ENCODE measurements around the gene CSRNP2. TPM values are rescaled to one million over a fixed set of nuclear protein-coding genes. Genes with fewer than 3 reads are reported as not detected.
A peak's percentile ranks its signal among the peaks of the same experiment; 100 is the strongest.

CSRNP2 gene
- total and polyA plus RNA-seq, 2 donors (not counting 3 experiments of a cell fraction or from before 2014, with no cell fraction given): 24.2 to 49.7 TPM

DNA sequence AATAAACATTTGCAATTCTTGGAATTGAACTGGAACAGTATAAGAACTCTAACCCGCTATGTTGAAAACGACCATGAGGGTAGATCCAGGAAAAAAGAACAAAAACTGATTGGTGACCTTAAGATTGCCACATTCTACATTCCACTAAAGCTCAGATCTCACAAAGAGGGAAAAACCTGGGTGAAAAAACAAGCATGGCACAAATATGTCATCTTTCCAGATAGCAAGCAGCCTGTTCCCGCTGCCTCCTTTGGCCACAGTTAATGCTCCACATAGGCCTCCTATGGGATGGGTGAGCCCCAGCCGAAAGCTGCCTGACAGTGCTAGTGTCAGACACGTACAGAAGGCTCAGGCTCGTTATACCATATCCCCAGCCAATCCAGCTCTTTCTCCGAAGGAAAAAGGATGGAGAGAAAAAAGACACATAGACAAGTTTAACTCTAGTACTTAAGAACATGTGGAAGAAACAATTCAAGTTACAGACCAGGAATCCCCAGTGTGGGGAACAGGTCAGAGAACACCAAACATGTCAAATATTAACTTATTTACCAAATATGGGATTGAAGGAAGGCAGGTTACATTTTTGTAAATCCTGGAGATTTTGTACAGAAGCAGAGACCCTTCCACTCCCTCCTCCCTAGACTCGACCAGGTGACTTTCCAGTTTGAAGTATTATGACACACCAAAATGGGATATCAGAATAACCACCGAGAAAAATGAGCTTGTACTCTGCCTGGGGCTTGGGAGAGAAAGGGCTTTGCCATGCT, 20.6 kb downstream of the CSRNP2 start:
- FAIRE-seq (no peak), DNase-seq (ENCODE audit: low read depth, low spot score) (no peak)
- no TSS peak for BruUV-seq (replicated peaks)
- peaks cover 26 to 42% of the 10 kb centered on the region in 2 experiments for H3K36me3 ChIP-seq (ENCODE audit: control insufficient read depth in 2 of 2, extremely low read depth in 1 of 2, insufficient read depth in 2 of 2, low read length in 2 of 2)
- intact Hi-C loops (cut with micrococcal nuclease): no loop called here
- no peak overlapping the region for H3K9ac ChIP-seq (replicated peaks; ENCODE audit: extremely low read depth, insufficient read depth, low read length)
- dilution Hi-C loops (cut with MboI; ENCODE audit: extremely low pct_ligation_motif_present, low sequenced_read_pairs): no loop called here
- H3K4me1 ChIP-seq (ENCODE audit: control insufficient read depth, extremely low read depth, insufficient read depth, low read length): no peaks in the 10 kb centered on the region
- no peaks in the 10 kb centered on the region for H4K20me1 ChIP-seq (replicated peaks; ENCODE audit: control insufficient read depth, extremely low read depth, insufficient read depth, low read length)
- peak; percentile 22 for TF ChIP-seq POLR2AphosphoS5 (IDR thresholded peaks at IDR 0.05; ENCODE audit: insufficient read depth, low read depth, low read length)
- TF ChIP-seq GATA2 (IDR thresholded peaks at IDR 0.05; ENCODE audit: insufficient read depth, insufficient read length, low read depth, low read length): no peak
- H3K4me3 ChIP-seq (replicated peaks in 1 of 3; ENCODE audit: insufficient read depth in 1 of 3, low read depth in 1 of 3, low read length in 3 of 3): no peak overlapping the region
- POLR2A ChIA-PET: no interaction called here
- H3K79me2 ChIP-seq (ENCODE audit: control insufficient read depth, insufficient read depth, low read length): no peaks in the 10 kb centered on the region
- H3K27ac ChIP-seq (ENCODE audit: insufficient read depth, low read depth, low read length): no peak overlapping the region
- no peaks in the 10 kb centered on the region for H3K9me3 ChIP-seq (replicated peaks; ENCODE audit: control insufficient read depth, insufficient read depth, low read length)
- no peaks in the 10 kb centered on the region for H3K27me3 ChIP-seq (ENCODE audit: control insufficient read depth in 2 of 2, insufficient read depth in 2 of 2, low read length in 2 of 2)
- CTCF ChIA-PET: interaction anchor here (1.8 to 3.0 kb wide), 2 partner anchors 17 to 278 kb away, joined by 6 to 10 read pairs; no protein-coding TSS in a partner anchor
- no peaks in the 10 kb centered on the region for H3K9me1 ChIP-seq (replicated peaks; ENCODE audit: control insufficient read depth, extremely low read depth, insufficient read depth, low read length)
- H2AFZ ChIP-seq (ENCODE audit: low read depth, low read length): no peak overlapping the region
- H3K4me2 ChIP-seq (ENCODE audit: insufficient read depth, low read length): no peak overlapping the region

DNA sequence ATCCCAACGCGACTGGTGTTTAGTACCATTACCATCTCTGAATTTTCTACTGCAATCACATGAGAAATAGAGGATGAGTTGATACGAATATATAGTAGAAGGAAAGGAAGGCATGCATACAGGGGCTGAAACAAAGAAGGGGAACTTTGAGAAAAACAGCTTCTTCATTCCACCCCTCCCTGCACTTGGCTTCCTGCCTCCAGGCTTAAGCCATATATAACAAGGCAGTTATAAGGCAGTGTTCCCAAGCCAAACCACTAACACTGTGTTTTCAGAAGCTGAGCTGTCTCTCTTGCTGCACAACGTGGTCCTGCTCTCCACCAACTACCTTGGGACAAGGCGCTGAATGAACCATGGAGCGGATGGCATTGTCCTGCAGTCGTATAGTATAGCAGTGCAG, 24.3 kb downstream of the CSRNP2 start:
- no peaks in the 10 kb centered on the region for H3K4me1 ChIP-seq (ENCODE audit: control insufficient read depth, extremely low read depth, insufficient read depth, low read length)
- peaks cover 27% of the 10 kb centered on the region in 2 experiments for H3K36me3 ChIP-seq (ENCODE audit: control insufficient read depth in 2 of 2, extremely low read depth in 1 of 2, insufficient read depth in 2 of 2, low read length in 2 of 2)
- no peaks in the 10 kb centered on the region for H3K79me2 ChIP-seq (ENCODE audit: control insufficient read depth, insufficient read depth, low read length)
- POLR2A ChIA-PET: no interaction called here
- dilution Hi-C loops (cut with MboI; ENCODE audit: extremely low pct_ligation_motif_present, low sequenced_read_pairs): no loop called here
- H3K27me3 ChIP-seq (ENCODE audit: control insufficient read depth in 2 of 2, insufficient read depth in 2 of 2, low read length in 2 of 2): no peaks in the 10 kb centered on the region
- H3K9me3 ChIP-seq (replicated peaks; ENCODE audit: control insufficient read depth, insufficient read depth, low read length): no peaks in the 10 kb centered on the region
- FAIRE-seq (no peak), DNase-seq (ENCODE audit: low read depth, low spot score) (no peak)
- H3K27ac ChIP-seq (ENCODE audit: insufficient read depth, low read depth, low read length): no peak overlapping the region
- no peaks in the 10 kb centered on the region for H3K9me1 ChIP-seq (replicated peaks; ENCODE audit: control insufficient read depth, extremely low read depth, insufficient read depth, low read length)
- CTCF ChIA-PET: interaction anchor here (1.1 to 1.6 kb wide), 2 partner anchors 10 to 15 kb away, joined by 3 to 4 read pairs; no protein-coding TSS in a partner anchor
- H3K4me3 ChIP-seq (replicated peaks in 1 of 3; ENCODE audit: insufficient read depth in 1 of 3, low read depth in 1 of 3, low read length in 3 of 3): no peak overlapping the region
- H3K4me2 ChIP-seq (ENCODE audit: insufficient read depth, low read length): no peak overlapping the region
- H2AFZ ChIP-seq (ENCODE audit: low read depth, low read length): no peak overlapping the region
- no peaks in the 10 kb centered on the region for H4K20me1 ChIP-seq (replicated peaks; ENCODE audit: control insufficient read depth, extremely low read depth, insufficient read depth, low read length)
- no peak overlapping the region for H3K9ac ChIP-seq (replicated peaks; ENCODE audit: extremely low read depth, insufficient read depth, low read length)
- intact Hi-C loops (cut with micrococcal nuclease): no loop called here
- TF ChIP-seq MYC (IDR thresholded peaks at IDR 0.05; ENCODE audit: low read depth, low read length) (no peak), EZH2 (IDR thresholded peaks at IDR 0.05; ENCODE audit: borderline replicate concordance, low read depth, low read length, severe bottlenecking) (no peak), FOS (IDR thresholded peaks at IDR 0.05; ENCODE audit: borderline replicate concordance, insufficient read depth, low read length) (no peak), GATA2 (IDR thresholded peaks at IDR 0.05; ENCODE audit: insufficient read depth, insufficient read length, low read depth, low read length) (no peak), POLR2AphosphoS5 (IDR thresholded peaks at IDR 0.05; ENCODE audit: insufficient read depth, low read depth, low read length) (no peak), JUN (IDR thresholded peaks at IDR 0.05; ENCODE audit: borderline replicate concordance, insufficient read depth, insufficient read length, low read depth) (no peak), POLR2A (IDR thresholded peaks at IDR 0.05; ENCODE audit: low read depth, low read length) (no peak)
- TF ChIP-seq, protein P1, sequence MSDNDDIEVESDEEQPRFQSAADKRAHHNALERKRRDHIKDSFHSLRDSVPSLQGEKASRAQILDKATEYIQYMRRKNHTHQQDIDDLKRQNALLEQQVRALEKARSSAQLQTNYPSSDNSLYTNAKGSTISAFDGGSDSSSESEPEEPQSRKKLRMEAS (IDR thresholded peaks at IDR 0.05; ENCODE audit: insufficient read depth, insufficient read length): no peak
- TF ChIP-seq, protein P2, sequence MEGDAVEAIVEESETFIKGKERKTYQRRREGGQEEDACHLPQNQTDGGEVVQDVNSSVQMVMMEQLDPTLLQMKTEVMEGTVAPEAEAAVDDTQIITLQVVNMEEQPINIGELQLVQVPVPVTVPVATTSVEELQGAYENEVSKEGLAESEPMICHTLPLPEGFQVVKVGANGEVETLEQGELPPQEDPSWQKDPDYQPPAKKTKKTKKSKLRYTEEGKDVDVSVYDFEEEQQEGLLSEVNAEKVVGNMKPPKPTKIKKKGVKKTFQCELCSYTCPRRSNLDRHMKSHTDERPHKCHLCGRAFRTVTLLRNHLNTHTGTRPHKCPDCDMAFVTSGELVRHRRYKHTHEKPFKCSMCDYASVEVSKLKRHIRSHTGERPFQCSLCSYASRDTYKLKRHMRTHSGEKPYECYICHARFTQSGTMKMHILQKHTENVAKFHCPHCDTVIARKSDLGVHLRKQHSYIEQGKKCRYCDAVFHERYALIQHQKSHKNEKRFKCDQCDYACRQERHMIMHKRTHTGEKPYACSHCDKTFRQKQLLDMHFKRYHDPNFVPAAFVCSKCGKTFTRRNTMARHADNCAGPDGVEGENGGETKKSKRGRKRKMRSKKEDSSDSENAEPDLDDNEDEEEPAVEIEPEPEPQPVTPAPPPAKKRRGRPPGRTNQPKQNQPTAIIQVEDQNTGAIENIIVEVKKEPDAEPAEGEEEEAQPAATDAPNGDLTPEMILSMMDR (IDR thresholded peaks at IDR 0.05; ENCODE audit: extremely low read depth in 1 of 2, insufficient read depth in 1 of 2, low read depth in 1 of 2, low read length in 2 of 2): no peak
- BruUV-seq (replicated peaks): no TSS peak
